ENCODE results near the gene MRM3.
"Not testable (repeated sequence)": the region's sequence is repeated elsewhere in the genome, so short reads cannot be mapped to it uniquely, and the experiment has no call there.

The MRM3 gene

GRCh38 chr17:828761-829160, 46.6 kb downstream of the MRM3 start:
- no peak for FAIRE-seq

DNA sequence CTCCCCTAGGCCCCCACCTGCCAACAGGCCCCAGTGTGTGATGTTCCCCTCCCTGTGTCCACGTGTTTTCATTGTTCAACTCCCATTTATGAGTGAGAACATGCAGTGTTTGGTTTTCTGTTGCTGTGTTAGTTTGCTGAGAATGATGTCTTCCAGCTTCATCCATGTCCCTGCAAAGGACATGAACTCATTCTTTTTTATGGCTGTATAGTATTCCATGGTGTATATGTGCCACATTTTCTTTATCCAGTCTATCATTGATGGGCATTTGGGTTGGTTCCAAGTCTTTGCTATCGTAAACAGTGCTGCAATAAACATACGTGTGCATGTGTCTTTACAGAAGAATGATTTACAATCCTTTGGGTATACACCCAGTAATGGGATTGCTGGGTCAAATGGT, 47.5 kb downstream of the MRM3 start:
- FAIRE-seq: not testable (repeated sequence)

- FAIRE-seq: no peak
These were observed 48.2 kb downstream of the MRM3 start for GRCh38 chr17:830381-830780.

DNA sequence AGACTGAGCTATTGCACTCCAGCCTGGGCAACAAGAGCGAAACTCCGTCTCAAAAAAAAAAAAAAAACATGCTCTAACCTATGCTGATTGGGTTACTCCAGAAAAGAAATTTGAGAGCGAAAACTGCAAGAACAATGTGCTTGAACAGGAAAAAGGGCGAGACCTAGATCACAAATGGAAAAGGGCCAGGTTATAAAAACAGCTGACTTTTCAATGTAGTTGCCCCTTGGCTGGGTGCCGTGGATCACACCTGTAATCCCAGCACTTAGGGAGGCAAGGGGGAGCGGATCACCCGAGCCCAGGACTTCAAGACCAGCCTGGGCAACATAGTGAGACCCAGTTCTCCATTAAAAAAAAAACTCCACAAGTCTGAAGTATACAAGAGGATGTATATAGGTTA, 48.8 kb downstream of the MRM3 start:
- no peak for FAIRE-seq

DNA sequence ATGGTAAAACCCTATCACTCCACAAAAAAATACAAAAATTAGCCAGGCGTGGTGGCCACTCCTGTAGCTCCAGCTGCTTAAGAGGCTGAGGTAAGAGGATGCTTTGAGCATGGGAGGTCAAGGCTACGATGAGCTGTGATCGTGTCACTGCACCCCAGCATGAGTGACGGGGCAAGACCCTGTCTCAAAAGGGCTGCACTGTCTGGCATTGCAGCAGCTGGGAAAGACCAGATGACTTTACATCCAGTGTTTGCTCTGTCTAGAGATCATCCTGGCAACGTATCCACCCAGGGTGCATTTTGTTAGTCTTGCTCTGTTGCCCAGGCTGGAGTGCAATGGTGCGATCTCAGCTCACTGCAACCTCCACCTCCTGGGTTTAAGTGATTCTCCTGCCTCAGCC, 52.0 kb downstream of the MRM3 start:
- FAIRE-seq: no peak

DNA sequence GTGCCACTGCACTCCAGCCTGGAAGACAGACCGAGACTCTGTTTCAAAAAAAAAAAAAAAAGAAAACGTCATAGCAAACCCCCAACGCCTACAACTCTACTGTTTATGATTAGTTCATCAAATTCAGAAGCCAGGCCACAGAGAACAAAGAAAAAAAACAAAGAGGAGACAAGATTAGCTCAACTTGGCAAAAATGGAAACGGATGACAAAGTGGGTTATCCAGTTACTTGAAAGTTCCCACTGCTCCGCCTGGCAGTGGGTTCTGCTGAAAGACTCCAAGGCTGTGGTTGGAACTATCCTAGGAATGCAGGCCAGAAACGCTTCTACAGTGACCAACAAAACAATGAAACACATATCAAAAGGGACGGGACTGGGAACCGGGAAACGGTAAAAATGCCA, 53.1 kb downstream of the MRM3 start:
- FAIRE-seq: no peak

GRCh38 chr17:835721-836120, 53.6 kb downstream of the MRM3 start:
- not testable (repeated sequence) for FAIRE-seq

DNA sequence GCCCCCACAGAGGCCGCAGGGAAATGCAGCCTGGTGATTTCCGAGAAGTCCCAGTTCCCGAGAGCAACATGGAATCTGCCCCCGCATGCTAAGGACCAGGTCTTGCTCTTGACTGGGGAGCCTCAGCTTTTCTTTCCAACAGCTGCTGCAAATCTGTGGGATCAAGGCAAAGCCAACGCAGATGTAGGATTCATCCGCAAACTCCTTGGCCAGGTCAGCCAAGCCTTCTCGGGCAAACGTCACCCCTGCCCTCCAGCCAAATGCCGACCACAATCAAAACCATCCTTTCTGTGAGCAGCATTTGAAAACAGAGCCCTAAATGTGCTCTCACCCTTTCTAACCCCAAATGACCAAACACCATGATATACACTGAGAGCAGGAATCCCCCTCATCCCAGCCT, 54.0 kb downstream of the MRM3 start:
- no peak for FAIRE-seq

GRCh38 chr17:838486-838885, 56.3 kb downstream of the MRM3 start:
- FAIRE-seq: no peak

- no peak for FAIRE-seq
These were observed 59.2 kb downstream of the MRM3 start for GRCh38 chr17:841313-841712.

Data from islet of Langerhans (tissue), 1 donor.